IMR-90 (cell line): ENCODE results near the gene MAP4K1.

ENCODE experiments used
- CHD1 ChIP-seq: IDR thresholded peaks from 2 replicates; pipeline ENCODE4 v1.6.1; 2012; ENCODE audit warnings: low read depth, low read length, improper control_type of control experiment
- FOS ChIP-seq: fragments of 150-350 bp; IDR thresholded peaks from 2 replicates; pipeline ENCODE4 v1.6.1; 2016; ENCODE audit warnings: low read depth, low read length
- MAFK ChIP-seq: IDR thresholded peaks from 2 replicates; pipeline ENCODE4 v1.6.1; 2012; ENCODE audit warnings: low read depth, low read length, improper control_type of control experiment
- MAZ ChIP-seq: IDR thresholded peaks from 2 replicates; pipeline ENCODE4 v1.6.1; 2012; ENCODE audit warnings: low read depth, mild to moderate bottlenecking, low read length, improper control_type of control experiment, moderate library complexity, borderline replicate concordance
- POLR2A ChIP-seq: IDR thresholded peaks from 2 replicates; pipeline ENCODE4 v1.6.1; 2012; ENCODE audit warnings: mild to moderate bottlenecking, low read depth, low read length
- RCOR1 ChIP-seq: IDR thresholded peaks from 2 replicates; pipeline ENCODE4 v1.6.1; 2012; ENCODE audit warnings: mild to moderate bottlenecking, low read length, improper control_type of control experiment; ENCODE audit not compliant: insufficient replicate concordance
- RFX5 ChIP-seq: IDR thresholded peaks from 2 replicates; pipeline ENCODE4 v1.8.0; 2012; ENCODE audit warnings: low read depth, mild to moderate bottlenecking, low read length, moderate library complexity
- SMC3 ChIP-seq: fragments of 150-350 bp; IDR thresholded peaks from 2 replicates; pipeline ENCODE4 v1.6.1; 2016; ENCODE audit warnings: low read depth, mild to moderate bottlenecking, antibody characterized with exemption, low read length, moderate library complexity
- TF ChIP-seq, protein P1 (sequence below): conservative IDR thresholded peaks from 2 replicates; pipeline ENCODE4 v1.5.1; 2012; ENCODE audit warnings: mild to moderate bottlenecking, low read depth, low read length, improper control_type of control experiment
- TF ChIP-seq, protein P2 (sequence below): fragments of 150-350 bp; IDR thresholded peaks from 2 replicates; pipeline ENCODE4 v1.6.1; 2017; ENCODE audit warnings: mild to moderate bottlenecking, antibody characterized with exemption, low read length, low read depth

DNA sequence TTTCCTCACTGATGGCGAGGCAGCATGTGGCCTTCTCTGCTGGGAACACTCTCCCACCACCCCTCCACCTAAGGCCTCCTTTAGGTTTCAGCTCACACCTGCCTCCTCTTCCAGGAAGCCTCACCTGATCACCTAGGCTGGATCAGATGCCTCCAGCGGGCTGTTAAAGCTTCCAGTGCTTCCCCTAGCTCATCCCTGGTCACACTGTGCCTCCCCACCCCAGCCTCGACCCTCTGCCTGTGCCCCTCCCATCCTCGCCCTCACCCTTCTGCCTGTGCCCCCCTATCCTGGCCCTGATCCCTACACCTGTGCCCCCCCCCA lies 33.8 kb downstream of the MAP4K1 start:
- no peak for TF ChIP-seq POLR2A
- TF ChIP-seq, protein P1, sequence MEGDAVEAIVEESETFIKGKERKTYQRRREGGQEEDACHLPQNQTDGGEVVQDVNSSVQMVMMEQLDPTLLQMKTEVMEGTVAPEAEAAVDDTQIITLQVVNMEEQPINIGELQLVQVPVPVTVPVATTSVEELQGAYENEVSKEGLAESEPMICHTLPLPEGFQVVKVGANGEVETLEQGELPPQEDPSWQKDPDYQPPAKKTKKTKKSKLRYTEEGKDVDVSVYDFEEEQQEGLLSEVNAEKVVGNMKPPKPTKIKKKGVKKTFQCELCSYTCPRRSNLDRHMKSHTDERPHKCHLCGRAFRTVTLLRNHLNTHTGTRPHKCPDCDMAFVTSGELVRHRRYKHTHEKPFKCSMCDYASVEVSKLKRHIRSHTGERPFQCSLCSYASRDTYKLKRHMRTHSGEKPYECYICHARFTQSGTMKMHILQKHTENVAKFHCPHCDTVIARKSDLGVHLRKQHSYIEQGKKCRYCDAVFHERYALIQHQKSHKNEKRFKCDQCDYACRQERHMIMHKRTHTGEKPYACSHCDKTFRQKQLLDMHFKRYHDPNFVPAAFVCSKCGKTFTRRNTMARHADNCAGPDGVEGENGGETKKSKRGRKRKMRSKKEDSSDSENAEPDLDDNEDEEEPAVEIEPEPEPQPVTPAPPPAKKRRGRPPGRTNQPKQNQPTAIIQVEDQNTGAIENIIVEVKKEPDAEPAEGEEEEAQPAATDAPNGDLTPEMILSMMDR = no peak
- no peak for TF ChIP-seq RFX5
- no peak for TF ChIP-seq CHD1
- no peak for TF ChIP-seq RCOR1
- TF ChIP-seq MAFK = no peak
- TF ChIP-seq, protein P2, sequence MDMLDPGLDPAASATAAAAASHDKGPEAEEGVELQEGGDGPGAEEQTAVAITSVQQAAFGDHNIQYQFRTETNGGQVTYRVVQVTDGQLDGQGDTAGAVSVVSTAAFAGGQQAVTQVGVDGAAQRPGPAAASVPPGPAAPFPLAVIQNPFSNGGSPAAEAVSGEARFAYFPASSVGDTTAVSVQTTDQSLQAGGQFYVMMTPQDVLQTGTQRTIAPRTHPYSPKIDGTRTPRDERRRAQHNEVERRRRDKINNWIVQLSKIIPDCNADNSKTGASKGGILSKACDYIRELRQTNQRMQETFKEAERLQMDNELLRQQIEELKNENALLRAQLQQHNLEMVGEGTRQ = no peak
- no peak for TF ChIP-seq MAZ
- TF ChIP-seq FOS = no peak
- no peak for TF ChIP-seq SMC3
